ENCODE data around the gene SPRR5. TPM values are rescaled to one million over a fixed set of nuclear protein-coding genes. Genes with fewer than 3 reads are reported as not detected.
A peak's percentile ranks its signal among the peaks of the same experiment; 100 is the strongest.

SPRR5 gene
- polyA plus RNA-seq, 1 donor (not counting 4 experiments of a cell fraction or from before 2014, with no cell fraction given): 0.30 TPM

DNA sequence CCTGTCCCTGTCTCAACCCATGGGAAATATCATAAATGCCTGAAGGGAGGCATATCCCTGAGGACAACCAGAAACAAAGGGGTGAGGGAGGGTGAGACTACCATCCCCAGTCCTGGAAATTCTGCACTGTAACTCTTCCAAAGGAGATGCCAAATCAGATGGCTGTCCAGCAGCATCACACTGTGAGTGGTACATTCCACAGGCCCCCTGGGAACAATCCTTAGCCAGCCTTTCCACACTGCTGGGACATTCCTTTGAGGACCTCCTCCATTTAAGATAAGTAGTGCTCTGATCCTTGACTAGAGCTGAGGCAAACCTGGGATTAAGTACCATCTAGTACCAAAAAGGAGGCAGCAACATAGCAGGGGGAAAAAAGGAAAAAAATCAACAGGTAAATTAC, 27.9 kb upstream of the SPRR5 start:
- FAIRE-seq: no peak

DNA sequence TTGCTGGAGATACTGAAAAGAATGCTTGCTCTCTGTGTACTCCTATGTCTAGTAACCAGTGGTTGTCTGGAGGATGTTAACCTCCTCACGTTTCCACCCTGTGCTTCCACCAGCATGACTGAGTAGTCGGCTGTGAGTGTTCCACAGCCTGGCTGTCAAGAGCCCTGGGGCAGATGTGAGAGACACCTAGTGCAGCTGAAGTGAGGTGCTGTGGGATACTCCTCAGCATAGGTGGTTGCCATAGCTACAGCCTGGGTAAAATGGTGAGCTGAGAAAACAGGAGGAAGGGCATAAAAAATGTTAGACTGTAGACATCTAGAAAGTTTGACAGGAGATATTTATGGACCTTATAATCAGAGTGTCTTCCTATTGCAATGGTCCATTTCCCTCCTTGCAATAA, 22.8 kb upstream of the SPRR5 start:
- Histone ChIP-seq H3K4me3 (ENCODE audit: control insufficient read depth in 2 of 3, extremely low read depth in 1 of 3, insufficient read depth in 2 of 3, low read depth in 1 of 3, low read length in 3 of 3) (no peak overlapping the region), H3K79me2 (ENCODE audit: control insufficient read depth, insufficient read depth, low read length) (no peaks in the 10 kb centered on the region), H2AFZ (ENCODE audit: control insufficient read depth, low read length) (peak overlapping the region; percentile 4), H3K36me3 (ENCODE audit: control insufficient read depth in 2 of 2, extremely low read depth in 1 of 2, insufficient read depth in 2 of 2, low read length in 2 of 2) (no peaks in the 10 kb centered on the region), H3K9me3 (ENCODE audit: control insufficient read depth, low read depth, low read length) (no peaks in the 10 kb centered on the region), H3K4me1 (ENCODE audit: control insufficient read depth, extremely low read depth, insufficient read depth, low read length) (no peaks in the 10 kb centered on the region), H4K20me1 (ENCODE audit: control insufficient read depth, extremely low read depth, insufficient read depth, low read length) (no peaks in the 10 kb centered on the region), H3K9me1 (ENCODE audit: control insufficient read depth, extremely low read depth, insufficient read depth, low read length) (no peaks in the 10 kb centered on the region), H3K27ac (ENCODE audit: control insufficient read depth, insufficient read depth, low read length) (no peak overlapping the region), H3K9ac (ENCODE audit: control insufficient read depth, extremely low read depth, insufficient read depth, low read length) (no peak overlapping the region), H3K4me2 (ENCODE audit: control insufficient read depth, extremely low read depth, insufficient read depth, low read depth, low read length) (no peak overlapping the region), H3K27me3 (ENCODE audit: control insufficient read depth, extremely low read depth, insufficient read depth, low read length) (no peaks in the 10 kb centered on the region)
- peak; percentile 26 for FAIRE-seq
- no peak for TF ChIP-seq EZH2 (IDR thresholded peaks at IDR 0.05; ENCODE audit: low read length)
- TF ChIP-seq, protein P1, sequence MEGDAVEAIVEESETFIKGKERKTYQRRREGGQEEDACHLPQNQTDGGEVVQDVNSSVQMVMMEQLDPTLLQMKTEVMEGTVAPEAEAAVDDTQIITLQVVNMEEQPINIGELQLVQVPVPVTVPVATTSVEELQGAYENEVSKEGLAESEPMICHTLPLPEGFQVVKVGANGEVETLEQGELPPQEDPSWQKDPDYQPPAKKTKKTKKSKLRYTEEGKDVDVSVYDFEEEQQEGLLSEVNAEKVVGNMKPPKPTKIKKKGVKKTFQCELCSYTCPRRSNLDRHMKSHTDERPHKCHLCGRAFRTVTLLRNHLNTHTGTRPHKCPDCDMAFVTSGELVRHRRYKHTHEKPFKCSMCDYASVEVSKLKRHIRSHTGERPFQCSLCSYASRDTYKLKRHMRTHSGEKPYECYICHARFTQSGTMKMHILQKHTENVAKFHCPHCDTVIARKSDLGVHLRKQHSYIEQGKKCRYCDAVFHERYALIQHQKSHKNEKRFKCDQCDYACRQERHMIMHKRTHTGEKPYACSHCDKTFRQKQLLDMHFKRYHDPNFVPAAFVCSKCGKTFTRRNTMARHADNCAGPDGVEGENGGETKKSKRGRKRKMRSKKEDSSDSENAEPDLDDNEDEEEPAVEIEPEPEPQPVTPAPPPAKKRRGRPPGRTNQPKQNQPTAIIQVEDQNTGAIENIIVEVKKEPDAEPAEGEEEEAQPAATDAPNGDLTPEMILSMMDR (optimal IDR thresholded peaks at IDR 0.05 in 1 of 3, IDR thresholded peaks at IDR 0.05 in 1 of 3, conservative IDR thresholded peaks at IDR 0.05 in 1 of 3; ENCODE audit: extremely low read depth in 1 of 3, insufficient read depth in 2 of 3, low read length in 3 of 3): peak in 1 of 3 experiments; percentile 45
- dilution Hi-C loops (cut with MboI; ENCODE audit: extremely low pct_ligation_motif_present, low sequenced_read_pairs): no loop called here
- DNase-seq (ENCODE audit: low read depth, low spot score): no peak

More for the DNA sequence above, 27.9 kb upstream of the SPRR5 start:
- Histone ChIP-seq H4K20me1 (ENCODE audit: control insufficient read depth, extremely low read depth, insufficient read depth, low read length) (no peaks in the 10 kb centered on the region), H3K4me2 (ENCODE audit: control insufficient read depth, extremely low read depth, insufficient read depth, low read depth, low read length) (no peak overlapping the region), H2AFZ (ENCODE audit: control insufficient read depth, low read length) (no peak overlapping the region), H3K79me2 (ENCODE audit: control insufficient read depth, insufficient read depth, low read length) (no peaks in the 10 kb centered on the region), H3K27ac (ENCODE audit: control insufficient read depth, insufficient read depth, low read length) (no peak overlapping the region), H3K9me3 (ENCODE audit: control insufficient read depth, low read depth, low read length) (no peaks in the 10 kb centered on the region), H3K4me3 (ENCODE audit: control insufficient read depth in 2 of 3, extremely low read depth in 1 of 3, insufficient read depth in 2 of 3, low read depth in 1 of 3, low read length in 3 of 3) (no peak overlapping the region), H3K4me1 (ENCODE audit: control insufficient read depth, extremely low read depth, insufficient read depth, low read length) (no peaks in the 10 kb centered on the region), H3K36me3 (ENCODE audit: control insufficient read depth in 2 of 2, extremely low read depth in 1 of 2, insufficient read depth in 2 of 2, low read length in 2 of 2) (no peaks in the 10 kb centered on the region), H3K9ac (ENCODE audit: control insufficient read depth, extremely low read depth, insufficient read depth, low read length) (no peak overlapping the region), H3K27me3 (ENCODE audit: control insufficient read depth, extremely low read depth, insufficient read depth, low read length) (no peaks in the 10 kb centered on the region), H3K9me1 (ENCODE audit: control insufficient read depth, extremely low read depth, insufficient read depth, low read length) (no peaks in the 10 kb centered on the region)
- TF ChIP-seq EZH2 (IDR thresholded peaks at IDR 0.05; ENCODE audit: low read length): no peak
- TF ChIP-seq, protein P1 (optimal IDR thresholded peaks at IDR 0.05 in 1 of 3, IDR thresholded peaks at IDR 0.05 in 1 of 3, conservative IDR thresholded peaks at IDR 0.05 in 1 of 3; ENCODE audit: extremely low read depth in 1 of 3, insufficient read depth in 2 of 3, low read length in 3 of 3): no peak
- no peak for DNase-seq (ENCODE audit: low read depth, low spot score)
- dilution Hi-C loops (cut with MboI; ENCODE audit: extremely low pct_ligation_motif_present, low sequenced_read_pairs): no loop called here

All from keratinocyte (primary cell).